Muscle layer of colon (tissue), 2 donors: Measurements from ENCODE around the gene IMPDH1.

Experiments
- H3K27ac ChIP-seq: one replicate; pipeline ENCODE4 v1.7.0; 2013; ENCODE audit warnings: low read depth, mild to moderate bottlenecking, low read length, moderate library complexity
- H3K27me3 ChIP-seq, 2 donors: one replicate each; pipeline ENCODE4 v1.7.0; 2013; ENCODE audit warnings: low read length in 2 of 2, mild to moderate bottlenecking in 2 of 2; ENCODE audit not compliant: insufficient read depth in 2 of 2, control insufficient read depth in 1 of 2
- H3K36me3 ChIP-seq: one replicate; pipeline ENCODE4 v1.7.0; 2013; ENCODE audit warnings: mild to moderate bottlenecking, low read length; ENCODE audit not compliant: insufficient read depth
- H3K4me1 ChIP-seq: one replicate; pipeline ENCODE4 v1.7.0; 2013; ENCODE audit warnings: mild to moderate bottlenecking, low read length; ENCODE audit not compliant: insufficient read depth
- H3K4me3 ChIP-seq, 2 donors: one replicate each; pipeline ENCODE4 v1.7.0; 2013; ENCODE audit warnings: low read length in 2 of 2, low read depth in 1 of 2, mild to moderate bottlenecking in 1 of 2, moderate library complexity in 1 of 2
- H3K9ac ChIP-seq: one replicate; pipeline ENCODE4 v1.7.0; 2013; ENCODE audit warnings: low read length
- H3K9me3 ChIP-seq: one replicate; pipeline ENCODE4 v1.7.0; 2013; ENCODE audit warnings: mild to moderate bottlenecking, low read length
- donor health status: abdominal sarcoma.
- donor health status: Adenocarcinoma of cecum.

Gene IMPDH1

GRCh38 chr7:128450409-128450808 lies 40.6 kb upstream of the IMPDH1 start:
- H3K9ac ChIP-seq, result no peak overlapping the region
- no peaks in the 10 kb centered on the region for H3K27me3 ChIP-seq
- no peak overlapping the region for H3K27ac ChIP-seq
- H3K9me3 ChIP-seq, result no peaks in the 10 kb centered on the region
- no peaks in the 10 kb centered on the region for H3K36me3 ChIP-seq
- H3K4me3 ChIP-seq, result no peak overlapping the region
- peaks cover 18% of the 10 kb centered on the region for H3K4me1 ChIP-seq

GRCh38 chr7:128448751-128449302 lies 39.0 kb upstream of the IMPDH1 start:
- Histone ChIP-seq H3K27me3 (no peaks in the 10 kb centered on the region), H3K4me3 (no peak overlapping the region), H3K27ac (no peak overlapping the region), H3K4me1 (peaks cover 3% of the 10 kb centered on the region), H3K9me3 (no peaks in the 10 kb centered on the region), H3K9ac (no peak overlapping the region), H3K36me3 (no peaks in the 10 kb centered on the region)

GRCh38 chr7:128447941-128448564 lies 38.3 kb upstream of the IMPDH1 start:
- H3K27ac ChIP-seq, result no peak overlapping the region
- H3K9me3 ChIP-seq, result no peaks in the 10 kb centered on the region
- H3K36me3 ChIP-seq, result no peaks in the 10 kb centered on the region
- H3K27me3 ChIP-seq, result no peaks in the 10 kb centered on the region
- no peak overlapping the region for H3K9ac ChIP-seq
- no peak overlapping the region for H3K4me3 ChIP-seq
- H3K4me1 ChIP-seq, result no peaks in the 10 kb centered on the region

- H3K27me3 ChIP-seq, result no peaks in the 10 kb centered on the region
- no peak overlapping the region for H3K4me3 ChIP-seq
- no peaks in the 10 kb centered on the region for H3K9me3 ChIP-seq
- no peaks in the 10 kb centered on the region for H3K36me3 ChIP-seq
- H3K9ac ChIP-seq, result no peak overlapping the region
- no peak overlapping the region for H3K27ac ChIP-seq
- no peaks in the 10 kb centered on the region for H3K4me1 ChIP-seq
These were observed 36.5 kb upstream of the IMPDH1 start for GRCh38 chr7:128446306-128446705.

- H3K27me3 ChIP-seq, result no peaks in the 10 kb centered on the region
- H3K4me3 ChIP-seq, result no peak overlapping the region
- no peaks in the 10 kb centered on the region for H3K4me1 ChIP-seq
- no peak overlapping the region for H3K9ac ChIP-seq
- no peak overlapping the region for H3K27ac ChIP-seq
- no peaks in the 10 kb centered on the region for H3K36me3 ChIP-seq
- H3K9me3 ChIP-seq, result no peaks in the 10 kb centered on the region
These were observed 34.2 kb upstream of the IMPDH1 start for GRCh38 chr7:128443831-128444600.

- Histone ChIP-seq H3K9ac (no peak overlapping the region), H3K9me3 (no peaks in the 10 kb centered on the region), H3K4me1 (no peaks in the 10 kb centered on the region), H3K27ac (no peak overlapping the region), H3K27me3 (no peaks in the 10 kb centered on the region), H3K36me3 (no peaks in the 10 kb centered on the region), H3K4me3 (no peak overlapping the region)
These were observed 32.6 kb upstream of the IMPDH1 start for GRCh38 chr7:128442356-128442755.

GRCh38 chr7:128437426-128438332 lies 27.9 kb upstream of the IMPDH1 start:
- Histone ChIP-seq H3K27ac (no peak overlapping the region), H3K4me3 (no peak overlapping the region), H3K9ac (no peak overlapping the region)

GRCh38 chr7:128435327-128435686 lies 25.5 kb upstream of the IMPDH1 start:
- no peaks in the 10 kb centered on the region for H3K9me3 ChIP-seq
- no peaks in the 10 kb centered on the region for H3K27me3 ChIP-seq
- H3K36me3 ChIP-seq, result no peaks in the 10 kb centered on the region
- H3K4me1 ChIP-seq, result no peaks in the 10 kb centered on the region
- H3K27ac ChIP-seq, result no peak overlapping the region
- H3K4me3 ChIP-seq, result no peak overlapping the region
- H3K9ac ChIP-seq, result no peak overlapping the region

More at GRCh38 chr7:128437426-128438332, 27.9 kb upstream of the IMPDH1 start:
- Histone ChIP-seq H3K36me3 (no peaks in the 10 kb centered on the region), H3K27me3 (no peaks in the 10 kb centered on the region), H3K9me3 (no peaks in the 10 kb centered on the region), H3K4me1 (no peaks in the 10 kb centered on the region)

- Histone ChIP-seq H3K9ac (no peak overlapping the region), H3K9me3 (no peaks in the 10 kb centered on the region), H3K27me3 (no peaks in the 10 kb centered on the region), H3K27ac (no peak overlapping the region), H3K4me3 (no peak overlapping the region), H3K36me3 (no peaks in the 10 kb centered on the region), H3K4me1 (no peaks in the 10 kb centered on the region)
These were observed 24.9 kb upstream of the IMPDH1 start for GRCh38 chr7:128434413-128435326.

- Histone ChIP-seq H3K27ac (no peak overlapping the region), H3K4me1 (peaks cover 3% of the 10 kb centered on the region), H3K36me3 (no peaks in the 10 kb centered on the region), H3K4me3 (no peak overlapping the region), H3K9ac (no peak overlapping the region), H3K9me3 (no peaks in the 10 kb centered on the region), H3K27me3 (no peaks in the 10 kb centered on the region)
These were observed 22.0 kb upstream of the IMPDH1 start for GRCh38 chr7:128431754-128432153.
